Activated CD8-positive, alpha-beta memory T cell treated with anti-CD3 and anti-CD28 coated beads, Interleukin-2, amount 50 U/mL, for 24 hours (primary cell): Measurements from ENCODE around the gene PCDHB15.
"Not testable (repeated sequence)": the region's sequence is repeated elsewhere in the genome, so short reads cannot be mapped to it uniquely, and the experiment has no call there.

ENCODE experiments used
- DNase-seq: peaks from one replicate; pipeline ENCODE4 v3.0.0-alpha.2; 2020; ENCODE audit errors: extremely low read depth

Gene PCDHB15

DNA sequence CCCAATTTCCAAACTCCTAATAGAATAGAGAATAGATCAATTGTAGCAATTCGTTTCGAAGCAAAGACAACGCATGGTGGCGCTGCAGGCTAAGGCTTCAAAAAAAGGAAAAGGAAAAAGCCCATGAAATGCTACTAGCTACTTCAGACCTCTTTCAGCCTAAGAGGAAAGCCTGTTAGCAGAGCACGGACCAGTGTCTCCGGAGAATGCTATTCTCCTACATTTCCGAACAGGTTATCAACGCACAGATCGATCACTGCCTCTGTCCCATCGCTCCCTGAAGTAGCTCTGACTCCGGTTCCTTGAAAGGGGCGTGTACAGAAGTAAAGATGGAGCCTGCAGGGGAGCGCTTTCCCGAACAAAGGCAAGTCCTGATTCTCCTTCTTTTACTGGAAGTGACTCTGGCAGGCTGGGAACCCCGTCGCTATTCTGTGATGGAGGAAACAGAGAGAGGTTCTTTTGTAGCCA, at the start of gene PCDHB15:
PCDHB15 (plus strand) TSS at position 146 of the 468 bp plus-strand sequence; CDS start at position 330, 184 bp downstream.
- no peak for DNase-seq

DNA sequence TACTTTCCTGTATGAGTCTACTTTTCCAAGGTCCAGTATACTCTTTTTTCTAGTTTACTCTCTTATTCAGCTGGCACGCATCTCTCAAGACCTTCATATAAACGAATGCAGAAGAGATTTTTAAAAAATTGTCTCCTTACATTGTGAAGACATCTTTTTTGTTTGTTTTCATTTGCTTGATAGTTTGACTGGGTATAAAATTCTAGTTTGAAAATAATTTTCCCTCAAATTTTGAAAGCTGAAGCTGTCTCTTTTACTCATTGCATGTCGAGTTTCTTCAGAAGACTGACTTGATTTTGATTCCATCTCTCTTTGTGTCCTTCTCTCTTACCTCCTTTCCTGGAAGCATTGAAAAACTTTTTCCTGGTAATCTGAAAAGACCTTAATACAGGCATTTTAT, 48.8 kb upstream of the PCDHB15 start:
- no peak for DNase-seq

DNA sequence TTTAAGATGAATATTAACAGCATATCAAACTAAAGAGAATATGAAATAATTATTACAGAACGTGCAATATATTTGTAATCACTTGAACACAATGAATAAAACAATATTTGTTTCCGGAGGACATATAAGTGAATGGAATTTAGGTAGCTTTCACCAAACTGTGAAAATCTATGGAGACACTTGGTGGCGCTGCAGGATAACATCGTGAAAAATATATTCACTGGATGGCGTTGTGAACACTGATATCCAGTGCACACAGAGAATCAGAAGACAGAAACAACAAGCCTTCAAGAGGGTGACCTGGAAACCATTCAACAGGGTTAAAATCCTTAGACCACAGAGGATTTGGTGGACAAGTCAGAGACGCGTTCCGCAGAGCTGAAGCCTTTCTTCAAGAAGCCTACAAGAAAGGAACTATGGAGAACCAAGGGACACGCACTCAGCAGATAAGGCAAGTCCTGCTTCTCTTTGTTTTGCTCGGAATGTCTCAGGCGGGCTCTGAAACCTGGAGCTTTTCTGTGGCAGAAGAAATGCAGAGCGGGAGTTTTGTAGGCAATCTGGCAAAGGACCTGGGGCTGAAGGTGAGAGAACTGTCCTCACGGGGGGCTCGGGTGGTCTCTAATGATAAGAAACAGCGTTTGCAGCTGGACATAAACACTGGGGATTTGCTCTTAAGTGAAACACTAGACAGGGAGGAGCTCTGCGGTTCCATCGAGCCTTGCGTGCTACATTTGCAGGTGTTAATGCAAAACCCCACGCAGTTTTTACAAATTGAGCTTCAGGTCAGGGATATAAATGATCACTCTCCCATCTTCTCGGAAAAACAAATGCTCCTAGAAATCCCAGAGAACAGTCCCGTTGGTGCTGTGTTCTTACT, 45.6 kb upstream of the PCDHB15 start, which contains the start of gene PCDHB11:
PCDHB11 (plus strand) TSS at position 269 of the 877 bp plus-strand sequence; CDS start at position 417, 148 bp downstream.
- DNase-seq, result no peak

DNA sequence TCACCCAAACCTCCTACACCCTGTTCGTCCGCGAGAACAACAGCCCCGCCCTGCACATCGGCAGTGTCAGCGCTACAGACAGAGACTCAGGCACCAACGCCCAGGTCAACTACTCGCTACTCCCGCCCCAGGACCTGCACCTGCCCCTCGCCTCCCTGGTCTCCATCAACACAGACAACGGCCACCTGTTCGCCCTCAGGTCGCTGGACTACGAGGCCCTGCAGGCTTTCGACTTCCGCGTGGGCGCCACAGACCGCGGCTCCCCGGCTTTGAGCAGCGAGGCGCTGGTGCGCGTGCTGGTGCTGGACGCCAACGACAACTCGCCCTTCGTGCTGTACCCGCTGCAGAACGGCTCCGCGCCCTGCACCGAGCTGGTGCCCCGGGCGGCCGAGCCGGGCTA, 44.1 kb upstream of the PCDHB15 start:
- DNase-seq, result not testable (repeated sequence)

DNA sequence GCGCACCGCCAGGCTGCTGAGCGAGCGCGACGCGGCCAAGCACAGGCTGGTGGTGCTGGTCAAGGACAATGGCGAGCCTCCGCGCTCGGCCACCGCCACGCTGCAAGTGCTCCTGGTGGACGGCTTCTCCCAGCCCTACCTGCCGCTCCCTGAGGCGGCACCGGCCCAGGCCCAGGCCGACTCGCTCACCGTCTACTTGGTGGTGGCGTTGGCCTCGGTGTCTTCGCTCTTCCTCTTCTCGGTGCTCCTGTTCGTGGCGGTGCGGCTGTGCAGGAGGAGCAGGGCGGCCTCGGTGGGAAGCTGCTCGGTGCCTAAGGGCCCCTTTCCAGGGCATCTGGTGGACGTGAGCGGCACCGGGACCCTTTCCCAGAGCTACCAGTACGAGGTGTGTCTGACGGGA, 43.5 kb upstream of the PCDHB15 start:
- not testable (repeated sequence) for DNase-seq

DNA sequence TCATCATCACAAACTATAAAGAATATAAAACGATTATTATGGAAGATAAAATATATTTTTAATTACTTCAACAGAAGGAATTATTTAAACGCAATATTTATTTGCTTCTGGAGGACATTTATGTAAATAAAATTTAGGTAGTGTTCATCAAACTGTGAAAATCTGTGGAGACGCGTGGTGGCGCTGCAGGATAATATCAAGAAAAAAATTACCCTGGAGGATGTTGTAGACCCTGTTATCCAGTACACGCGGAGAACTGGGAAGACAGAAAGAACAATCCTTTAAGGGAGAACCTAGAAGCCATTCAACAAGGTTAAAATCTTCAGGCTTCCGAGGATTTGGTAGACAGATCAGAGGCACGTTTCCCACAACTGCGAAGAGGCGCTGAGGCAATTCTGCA, 36.7 kb upstream of the PCDHB15 start, which contains the start of gene PCDHB12:
PCDHB12 (plus strand) TSS at position 242 of the 400 bp plus-strand sequence. CDS start 189 bp downstream, outside the sequence.
- DNase-seq, result no peak

DNA sequence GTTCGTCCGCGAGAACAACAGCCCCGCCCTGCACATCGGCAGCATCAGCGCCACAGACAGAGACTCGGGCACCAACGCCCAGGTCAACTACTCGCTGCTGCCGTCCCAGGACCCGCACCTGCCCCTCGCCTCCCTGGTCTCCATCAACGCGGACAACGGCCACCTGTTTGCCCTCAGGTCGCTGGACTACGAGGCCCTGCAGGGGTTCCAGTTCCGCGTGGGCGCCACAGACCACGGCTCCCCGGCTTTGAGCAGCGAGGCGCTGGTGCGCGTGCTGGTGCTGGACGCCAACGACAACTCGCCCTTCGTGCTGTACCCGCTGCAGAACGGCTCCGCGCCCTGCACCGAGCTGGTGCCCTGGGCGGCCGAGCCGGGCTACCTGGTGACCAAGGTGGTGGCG, 34.9 kb upstream of the PCDHB15 start:
- not testable (repeated sequence) for DNase-seq

DNA sequence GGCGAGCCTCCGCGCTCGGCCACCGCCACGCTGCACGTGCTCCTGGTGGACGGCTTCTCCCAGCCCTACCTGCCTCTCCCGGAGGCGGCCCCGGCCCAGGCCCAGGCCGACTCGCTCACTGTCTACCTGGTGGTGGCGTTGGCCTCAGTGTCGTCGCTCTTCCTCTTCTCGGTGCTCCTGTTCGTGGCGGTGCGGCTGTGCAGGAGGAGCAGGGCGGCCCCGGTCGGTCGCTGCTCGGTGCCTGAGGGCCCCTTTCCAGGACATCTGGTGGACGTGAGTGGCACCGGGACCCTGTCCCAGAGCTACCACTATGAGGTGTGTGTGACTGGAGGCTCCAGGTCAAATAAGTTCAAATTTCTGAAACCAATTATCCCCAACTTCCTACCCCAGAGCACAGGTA, 34.3 kb upstream of the PCDHB15 start:
- not testable (repeated sequence) for DNase-seq

DNA sequence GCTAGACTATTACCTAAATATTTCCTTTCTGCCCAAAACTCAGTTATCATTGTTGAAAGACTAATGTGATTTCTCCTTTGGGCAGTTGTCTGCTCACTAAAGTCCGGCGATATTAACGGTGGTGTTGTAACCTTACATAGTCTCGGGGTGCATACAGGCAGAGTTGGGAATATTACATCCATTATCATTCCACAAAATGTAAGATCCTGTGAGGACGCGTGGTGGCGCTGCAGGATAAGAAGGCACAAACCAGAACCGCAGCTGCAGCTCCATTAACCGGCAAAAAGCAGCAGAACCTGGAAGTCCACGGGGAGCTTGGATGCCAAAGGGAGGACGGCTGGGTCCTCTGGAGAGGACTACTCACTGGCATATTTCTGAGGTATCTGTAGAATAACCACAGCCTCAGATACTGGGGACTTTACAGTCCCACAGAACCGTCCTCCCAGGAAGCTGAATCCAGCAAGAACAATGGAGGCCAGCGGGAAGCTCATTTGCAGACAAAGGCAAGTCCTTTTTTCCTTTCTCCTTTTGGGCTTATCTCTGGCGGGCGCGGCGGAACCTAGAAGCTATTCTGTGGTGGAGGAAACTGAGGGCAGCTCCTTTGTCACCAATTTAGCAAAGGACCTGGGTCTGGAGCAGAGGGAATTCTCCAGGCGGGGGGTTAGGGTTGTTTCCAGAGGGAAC, 31.4 kb upstream of the PCDHB15 start, which contains the start of gene PCDHB13:
PCDHB13 (plus strand) TSS at position 264 of the 684 bp plus-strand sequence; CDS start at position 469, 205 bp downstream.
- not testable (repeated sequence) for DNase-seq

DNA sequence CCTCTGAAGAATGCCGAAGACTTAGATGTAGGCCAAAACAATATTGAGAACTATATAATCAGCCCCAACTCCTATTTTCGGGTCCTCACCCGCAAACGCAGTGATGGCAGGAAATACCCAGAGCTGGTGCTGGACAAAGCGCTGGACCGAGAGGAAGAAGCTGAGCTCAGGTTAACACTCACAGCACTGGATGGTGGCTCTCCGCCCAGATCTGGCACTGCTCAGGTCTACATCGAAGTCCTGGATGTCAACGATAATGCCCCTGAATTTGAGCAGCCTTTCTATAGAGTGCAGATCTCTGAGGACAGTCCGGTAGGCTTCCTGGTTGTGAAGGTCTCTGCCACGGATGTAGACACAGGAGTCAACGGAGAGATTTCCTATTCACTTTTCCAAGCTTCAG, 30.6 kb upstream of the PCDHB15 start:
- DNase-seq, result not testable (repeated sequence)

DNA sequence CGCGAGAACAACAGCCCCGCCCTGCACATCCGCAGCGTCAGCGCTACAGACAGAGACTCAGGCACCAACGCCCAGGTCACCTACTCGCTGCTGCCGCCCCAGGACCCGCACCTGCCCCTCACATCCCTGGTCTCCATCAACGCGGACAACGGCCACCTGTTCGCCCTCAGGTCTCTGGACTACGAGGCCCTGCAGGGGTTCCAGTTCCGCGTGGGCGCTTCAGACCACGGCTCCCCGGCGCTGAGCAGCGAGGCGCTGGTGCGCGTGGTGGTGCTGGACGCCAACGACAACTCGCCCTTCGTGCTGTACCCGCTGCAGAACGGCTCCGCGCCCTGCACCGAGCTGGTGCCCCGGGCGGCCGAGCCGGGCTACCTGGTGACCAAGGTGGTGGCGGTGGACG, 29.7 kb upstream of the PCDHB15 start:
- DNase-seq, result not testable (repeated sequence)

DNA sequence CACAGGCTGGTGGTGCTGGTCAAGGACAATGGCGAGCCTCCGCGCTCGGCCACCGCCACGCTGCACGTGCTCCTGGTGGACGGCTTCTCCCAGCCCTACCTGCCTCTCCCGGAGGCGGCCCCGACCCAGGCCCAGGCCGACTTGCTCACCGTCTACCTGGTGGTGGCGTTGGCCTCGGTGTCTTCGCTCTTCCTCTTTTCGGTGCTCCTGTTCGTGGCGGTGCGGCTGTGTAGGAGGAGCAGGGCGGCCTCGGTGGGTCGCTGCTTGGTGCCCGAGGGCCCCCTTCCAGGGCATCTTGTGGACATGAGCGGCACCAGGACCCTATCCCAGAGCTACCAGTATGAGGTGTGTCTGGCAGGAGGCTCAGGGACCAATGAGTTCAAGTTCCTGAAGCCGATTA, 29.2 kb upstream of the PCDHB15 start:
- not testable (repeated sequence) for DNase-seq

DNA sequence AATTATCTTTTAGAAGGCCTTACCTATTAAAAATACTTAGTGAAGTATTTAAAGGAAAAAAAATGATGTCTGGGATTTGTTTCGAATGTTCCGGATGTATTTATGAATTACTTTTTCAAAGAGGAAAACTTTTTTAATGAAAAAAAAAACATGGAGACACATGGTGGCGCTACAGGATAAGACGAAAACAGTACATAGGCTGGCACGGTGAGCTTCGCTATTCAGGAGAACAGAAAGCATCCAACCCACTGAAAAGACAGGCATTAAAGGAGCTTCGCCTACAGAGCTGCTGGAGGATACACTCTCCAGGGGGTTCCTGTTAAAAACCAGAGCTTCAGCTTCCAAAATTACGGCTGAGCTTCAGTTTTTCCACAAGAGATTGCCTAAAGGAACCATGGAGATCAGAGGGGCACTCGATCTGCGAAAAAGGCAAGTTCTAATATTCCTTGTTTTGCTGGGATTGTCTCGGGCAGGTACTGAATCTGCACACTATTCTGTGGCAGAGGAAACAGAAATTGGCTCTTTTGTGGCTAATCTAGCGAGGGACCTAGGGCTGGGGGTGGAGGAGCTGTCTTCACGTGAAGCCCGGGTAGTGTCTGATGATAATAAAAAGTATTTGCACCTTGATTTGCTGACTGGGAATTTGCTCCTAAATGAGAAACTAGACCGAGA, 21.9 kb upstream of the PCDHB15 start, which contains the start of gene PCDHB14:
PCDHB14 (plus strand) TSS at position 232 of the 672 bp plus-strand sequence; CDS start at position 395, 163 bp downstream.
- no peak for DNase-seq

DNA sequence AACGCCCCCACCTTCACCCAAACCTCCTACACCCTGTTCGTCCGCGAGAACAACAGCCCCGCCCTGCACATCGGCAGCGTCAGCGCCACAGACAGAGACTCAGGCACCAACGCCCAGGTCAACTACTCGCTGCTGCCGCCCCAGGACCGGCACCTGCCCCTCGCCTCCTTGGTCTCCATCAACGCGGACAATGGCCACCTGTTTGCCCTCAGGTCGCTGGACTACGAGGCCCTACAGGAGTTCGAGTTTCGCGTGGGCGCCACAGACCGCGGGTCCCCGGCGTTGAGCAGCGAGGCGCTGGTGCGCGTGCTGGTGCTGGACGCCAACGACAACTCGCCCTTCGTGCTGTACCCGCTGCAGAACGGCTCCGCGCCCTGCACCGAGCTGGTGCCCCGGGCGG, 20.4 kb upstream of the PCDHB15 start:
- DNase-seq, result not testable (repeated sequence)

DNA sequence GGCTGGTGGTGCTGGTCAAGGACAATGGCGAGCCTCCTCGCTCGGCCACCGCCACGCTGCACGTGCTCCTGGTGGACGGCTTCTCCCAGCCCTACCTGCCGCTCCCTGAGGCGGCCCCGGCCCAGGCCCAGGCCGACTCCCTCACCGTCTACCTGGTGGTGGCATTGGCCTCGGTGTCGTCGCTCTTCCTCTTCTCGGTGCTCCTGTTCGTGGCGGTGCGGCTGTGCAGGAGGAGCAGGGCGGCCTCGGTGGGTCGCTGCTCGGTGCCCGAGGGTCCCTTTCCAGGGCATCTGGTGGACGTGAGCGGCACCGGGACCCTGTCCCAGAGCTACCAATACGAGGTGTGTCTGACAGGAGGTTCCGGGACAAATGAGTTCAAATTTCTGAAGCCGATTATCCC, 19.8 kb upstream of the PCDHB15 start:
- not testable (repeated sequence) for DNase-seq

DNA sequence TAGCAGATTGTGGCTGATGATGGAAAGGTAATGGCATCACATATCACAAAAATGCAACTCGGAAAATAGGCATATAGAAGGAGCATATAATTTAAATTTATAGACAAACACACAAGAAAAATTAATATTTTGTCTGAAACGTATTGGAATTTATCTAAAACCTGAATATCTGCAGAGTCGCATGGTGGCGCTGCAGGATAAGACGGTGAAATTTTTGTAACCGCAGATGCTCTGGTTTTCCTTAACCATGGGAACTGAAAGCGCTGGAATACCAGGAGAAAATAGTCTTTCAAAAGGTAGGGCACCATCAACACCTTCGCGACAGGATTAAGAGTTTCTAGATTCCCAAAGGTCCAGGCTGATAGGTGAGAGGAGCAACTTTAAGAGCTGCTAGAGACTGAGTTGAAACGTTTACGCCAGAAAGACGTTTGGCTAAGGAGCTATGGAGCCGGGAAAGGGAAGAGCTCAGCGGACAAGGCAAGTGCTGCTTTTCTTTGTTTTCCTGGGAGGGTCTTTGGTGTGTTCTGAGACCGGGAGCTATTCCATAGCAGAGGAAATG, 11.0 kb upstream of the PCDHB15 start:
- DNase-seq, result no peak

DNA sequence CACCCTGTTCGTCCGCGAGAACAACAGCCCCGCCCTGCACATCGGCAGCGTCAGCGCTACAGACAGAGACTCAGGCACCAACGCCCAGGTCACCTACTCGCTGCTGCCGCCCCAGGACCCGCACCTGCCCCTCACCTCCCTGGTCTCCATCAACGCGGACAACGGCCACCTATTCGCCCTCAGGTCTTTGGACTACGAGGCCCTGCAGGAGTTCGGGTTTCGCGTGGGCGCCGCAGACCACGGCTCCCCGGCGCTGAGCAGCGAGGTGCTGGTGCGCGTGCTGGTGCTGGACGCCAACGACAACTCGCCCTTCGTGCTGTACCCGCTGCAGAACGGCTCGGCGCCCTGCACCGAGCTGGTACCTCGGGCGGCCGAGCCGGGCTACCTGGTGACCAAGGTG, 9.3 kb upstream of the PCDHB15 start:
- DNase-seq, result not testable (repeated sequence)

DNA sequence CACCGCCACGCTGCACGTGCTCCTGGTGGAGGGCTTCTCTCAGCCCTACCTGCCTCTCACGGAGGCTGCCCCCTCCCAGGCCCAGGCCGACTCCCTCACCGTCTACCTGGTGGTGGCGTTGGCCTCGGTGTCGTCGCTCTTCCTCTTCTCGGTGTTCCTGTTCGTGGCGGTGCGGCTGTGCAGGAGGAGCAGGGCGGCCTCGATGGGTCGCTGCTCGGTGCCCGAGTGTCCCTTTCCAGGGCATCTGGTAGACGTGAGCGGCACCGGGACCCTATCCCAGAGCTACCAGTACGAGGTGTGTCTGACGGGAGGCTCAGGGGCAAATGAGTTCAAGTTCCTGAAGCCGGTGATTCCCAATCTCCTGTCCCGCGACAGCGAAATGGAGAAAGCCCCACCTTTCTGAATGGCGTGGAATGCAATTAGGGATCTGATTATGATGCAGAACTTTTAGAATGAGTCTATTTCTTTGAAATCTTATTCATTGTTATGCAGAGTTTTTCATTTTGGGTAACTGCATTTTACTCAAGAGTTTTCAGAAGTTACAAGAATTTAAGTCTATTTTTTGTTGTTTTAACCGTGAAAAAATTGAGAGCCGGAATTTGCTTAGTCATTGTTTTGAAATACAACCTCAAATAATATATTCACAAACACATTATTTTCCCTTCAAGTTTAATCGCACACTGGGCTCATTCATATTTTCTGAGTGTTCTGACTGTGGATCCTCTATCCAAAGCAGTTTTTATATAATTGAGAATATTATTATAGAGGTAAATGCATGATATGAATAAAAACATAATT, 8.5 kb upstream of the PCDHB15 start:
- DNase-seq, result no peak

DNA sequence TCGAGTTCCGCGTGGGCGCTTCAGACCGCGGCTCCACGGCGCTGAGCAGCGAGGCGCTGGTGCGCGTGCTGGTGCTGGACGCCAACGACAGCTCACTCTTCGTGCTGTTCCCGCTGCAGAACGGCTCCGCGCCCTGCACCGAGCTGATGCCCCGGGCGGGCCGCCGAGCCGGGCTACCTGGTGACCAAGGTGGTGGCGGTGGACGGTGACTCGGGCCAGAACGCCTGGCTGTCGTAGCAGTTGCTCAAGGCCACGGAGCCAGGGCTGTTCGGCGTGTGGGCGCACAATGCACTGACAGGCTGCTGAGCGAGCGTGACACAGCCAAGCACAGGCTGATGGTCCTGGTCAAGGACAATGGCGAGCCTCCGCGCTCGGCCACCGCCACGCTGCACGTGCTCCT, 3.7 kb upstream of the PCDHB15 start:
- no peak for DNase-seq

DNA sequence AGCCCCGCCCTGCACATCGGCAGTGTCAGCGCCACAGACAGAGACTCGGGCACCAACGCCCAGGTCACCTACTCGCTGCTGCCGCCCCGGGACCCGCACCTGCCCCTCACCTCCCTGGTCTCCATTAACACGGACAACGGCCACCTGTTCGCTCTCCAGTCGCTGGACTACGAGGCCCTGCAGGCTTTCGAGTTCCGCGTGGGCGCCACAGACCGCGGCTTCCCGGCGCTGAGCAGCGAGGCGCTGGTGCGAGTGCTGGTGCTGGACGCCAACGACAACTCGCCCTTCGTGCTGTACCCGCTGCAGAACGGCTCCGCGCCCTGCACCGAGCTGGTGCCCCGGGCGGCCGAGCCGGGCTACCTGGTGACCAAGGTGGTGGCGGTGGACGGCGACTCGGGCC, 1.8 kb downstream of the PCDHB15 start:
- not testable (repeated sequence) for DNase-seq
